GM23338 (cell line): ENCODE data around the gene CBLN3.

ENCODE experiments used
- CREB1 ChIP-seq: fragments of 250-450 bp; sonication (Bioruptor Pico); IDR thresholded peaks from 2 replicates; pipeline ENCODE4 v1.5.0; 2020; ENCODE audit warnings: low read depth, mild to moderate bottlenecking, moderate library complexity
- EZH2 ChIP-seq: fragments of 200-600 bp; sonication (generic); IDR thresholded peaks from one replicate; pipeline ENCODE4 v1.8.0; 2017; ENCODE audit warnings: antibody characterized with exemption, mild to moderate bottlenecking, low read depth; ENCODE audit not compliant: unreplicated experiment
- EZH2phosphoT487 ChIP-seq: fragments of 200-600 bp; sonication (generic); IDR thresholded peaks from one replicate; pipeline ENCODE4 v1.8.1; 2018; ENCODE audit warnings: antibody characterized with exemption; ENCODE audit not compliant: unreplicated experiment
- JUNB ChIP-seq: IDR thresholded peaks from one replicate; pipeline ENCODE4 v1.6.1; 2016; ENCODE audit warnings: antibody characterized with exemption; ENCODE audit not compliant: unreplicated experiment
- NANOG ChIP-seq: IDR thresholded peaks from 2 replicates; pipeline ENCODE4 v1.6.1; 2016; ENCODE audit warnings: antibody characterized with exemption, borderline replicate concordance
- POLR2AphosphoS5 ChIP-seq: IDR thresholded peaks from 2 replicates; pipeline ENCODE4 v1.6.1; 2016; ENCODE audit warnings: antibody characterized with exemption, low read depth
- REST ChIP-seq: IDR thresholded peaks from one replicate; pipeline ENCODE4 v1.6.1; 2018; ENCODE audit warnings: antibody characterized with exemption; ENCODE audit not compliant: unreplicated experiment
- ZNF114 ChIP-seq: fragments of 250-450 bp; sonication (Bioruptor Pico); IDR thresholded peaks from 2 replicates; pipeline ENCODE4 v1.5.0; 2020; ENCODE audit warnings: mild to moderate bottlenecking, moderate library complexity
- TF ChIP-seq, protein P1 (sequence below), 2 experiments: fragments of 200-600 bp in 1 of 2; sonication (generic) in 1 of 2; conservative IDR thresholded peaks; 2 replicates each; pipeline versions ENCODE4 v1.5.1 to v1.6.1; 2016 to 2017; ENCODE audit warnings: antibody characterized with exemption in 2 of 2, low read depth in 2 of 2, mild to moderate bottlenecking in 2 of 2, moderate library complexity in 1 of 2

DNA sequence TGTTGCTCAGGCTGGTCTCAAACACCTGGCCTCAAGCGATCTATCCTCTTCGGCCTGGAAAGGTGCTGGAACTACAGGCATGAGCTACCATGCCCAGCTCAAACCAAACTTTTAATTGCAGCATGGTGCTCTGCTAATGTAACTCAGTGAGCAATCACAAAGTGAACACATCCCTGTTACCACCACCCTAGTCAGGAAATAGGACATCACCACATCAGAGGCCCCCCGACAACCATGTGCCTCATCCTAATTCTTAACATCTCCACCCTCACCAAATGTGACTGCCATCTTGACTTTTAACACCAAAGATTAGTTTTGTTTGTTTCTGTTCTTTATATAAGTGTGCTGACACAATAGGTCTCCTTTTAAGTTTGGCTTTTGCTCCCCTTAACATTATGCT lies 35.9 kb upstream of the CBLN3 start:
- TF ChIP-seq, protein P1, sequence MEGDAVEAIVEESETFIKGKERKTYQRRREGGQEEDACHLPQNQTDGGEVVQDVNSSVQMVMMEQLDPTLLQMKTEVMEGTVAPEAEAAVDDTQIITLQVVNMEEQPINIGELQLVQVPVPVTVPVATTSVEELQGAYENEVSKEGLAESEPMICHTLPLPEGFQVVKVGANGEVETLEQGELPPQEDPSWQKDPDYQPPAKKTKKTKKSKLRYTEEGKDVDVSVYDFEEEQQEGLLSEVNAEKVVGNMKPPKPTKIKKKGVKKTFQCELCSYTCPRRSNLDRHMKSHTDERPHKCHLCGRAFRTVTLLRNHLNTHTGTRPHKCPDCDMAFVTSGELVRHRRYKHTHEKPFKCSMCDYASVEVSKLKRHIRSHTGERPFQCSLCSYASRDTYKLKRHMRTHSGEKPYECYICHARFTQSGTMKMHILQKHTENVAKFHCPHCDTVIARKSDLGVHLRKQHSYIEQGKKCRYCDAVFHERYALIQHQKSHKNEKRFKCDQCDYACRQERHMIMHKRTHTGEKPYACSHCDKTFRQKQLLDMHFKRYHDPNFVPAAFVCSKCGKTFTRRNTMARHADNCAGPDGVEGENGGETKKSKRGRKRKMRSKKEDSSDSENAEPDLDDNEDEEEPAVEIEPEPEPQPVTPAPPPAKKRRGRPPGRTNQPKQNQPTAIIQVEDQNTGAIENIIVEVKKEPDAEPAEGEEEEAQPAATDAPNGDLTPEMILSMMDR (conservative IDR thresholded peaks at IDR 0.05; ENCODE audit: low read depth in 2 of 2) = no peak
- TF ChIP-seq EZH2phosphoT487 = no peak
- no peak for TF ChIP-seq EZH2
- TF ChIP-seq ZNF114 = no peak
- no peak for TF ChIP-seq POLR2AphosphoS5
- no peak for TF ChIP-seq CREB1 (CRISPR knock-in tag)
- no peak for TF ChIP-seq REST
- no peak for TF ChIP-seq NANOG
- TF ChIP-seq JUNB = no peak
